ENCODE measurements around the gene PGAP6.
"Not testable (repeated sequence)": the region's sequence is repeated elsewhere in the genome, so short reads cannot be mapped to it uniquely, and the experiment has no call there.

Gene PGAP6

DNA sequence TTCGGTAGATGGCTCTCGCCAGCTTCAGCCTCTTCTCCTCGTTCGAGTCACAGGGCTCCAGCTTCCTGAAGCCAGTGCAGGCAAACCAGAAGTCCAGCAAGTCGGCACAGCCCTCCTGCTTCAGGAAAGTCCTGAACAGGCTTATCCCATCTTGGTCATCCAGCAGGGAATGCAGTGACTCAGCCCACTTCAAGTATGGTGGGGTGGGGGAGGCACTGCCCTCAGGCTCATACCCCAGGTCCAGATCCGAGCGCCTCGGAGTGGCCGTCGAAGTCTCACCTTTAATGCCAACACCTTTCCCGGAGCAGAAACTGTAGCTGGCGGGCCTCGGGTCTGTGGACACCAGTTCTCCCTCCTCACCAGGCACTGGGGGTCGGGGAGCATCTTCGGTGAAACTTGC, 35.2 kb downstream of the PGAP6 start:
- DNase-seq: no peak

DNA sequence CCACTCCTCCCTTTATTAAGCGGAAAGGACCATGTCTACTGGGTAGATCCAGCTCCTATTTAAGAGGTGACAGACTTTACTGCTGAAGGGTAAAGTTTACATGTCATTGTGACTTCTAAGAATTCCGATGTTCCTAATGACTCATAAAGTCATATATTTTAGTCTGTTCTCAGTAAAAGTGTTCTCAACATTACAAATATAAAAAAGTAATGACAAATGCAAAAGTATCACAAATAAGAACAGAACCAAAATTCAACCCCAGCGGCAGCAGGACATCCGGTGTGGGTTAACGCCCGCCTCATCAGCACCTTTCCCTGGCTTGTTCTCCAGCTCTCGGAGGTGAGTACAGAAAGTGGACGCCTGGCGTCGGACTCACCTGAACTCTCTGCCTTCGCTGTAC, 36.0 kb downstream of the PGAP6 start:
- DNase-seq: no peak

DNA sequence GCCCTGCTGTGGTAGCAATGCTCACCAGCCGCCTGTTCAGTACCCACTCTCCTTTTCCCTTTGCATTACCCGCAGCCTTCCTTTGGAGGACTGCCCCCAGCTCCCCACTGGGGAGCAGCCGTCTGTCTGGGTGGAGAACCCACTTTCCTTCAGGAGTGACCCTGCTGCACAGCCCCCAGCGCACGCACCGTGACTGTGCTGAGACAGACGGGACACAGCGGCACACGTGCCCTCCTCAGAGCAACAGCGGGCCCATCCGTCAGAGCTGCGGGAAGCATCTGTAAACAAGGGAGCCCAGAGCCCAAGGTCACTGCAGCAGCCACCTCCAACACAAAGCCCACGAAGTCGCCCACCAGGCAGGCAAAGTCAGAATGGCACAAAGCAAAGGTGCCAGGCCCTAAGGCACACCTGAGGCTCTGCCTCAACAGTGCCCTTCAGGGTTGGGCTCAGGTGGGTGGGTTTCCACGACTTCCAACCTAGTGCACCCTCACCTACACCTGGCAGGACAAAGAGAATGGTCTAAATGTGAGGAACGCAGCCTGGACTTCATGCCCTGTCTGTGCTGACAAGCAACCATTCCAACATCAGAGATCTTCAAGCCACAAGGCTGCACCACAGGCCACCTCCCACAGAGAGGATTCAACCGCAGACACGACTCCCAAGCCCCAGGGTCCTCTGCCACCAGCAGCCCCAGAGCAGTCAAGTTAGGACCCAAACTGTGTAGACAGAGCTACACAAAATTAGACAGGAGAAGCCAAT, 39.1 kb downstream of the PGAP6 start:
- no peak for DNase-seq

DNA sequence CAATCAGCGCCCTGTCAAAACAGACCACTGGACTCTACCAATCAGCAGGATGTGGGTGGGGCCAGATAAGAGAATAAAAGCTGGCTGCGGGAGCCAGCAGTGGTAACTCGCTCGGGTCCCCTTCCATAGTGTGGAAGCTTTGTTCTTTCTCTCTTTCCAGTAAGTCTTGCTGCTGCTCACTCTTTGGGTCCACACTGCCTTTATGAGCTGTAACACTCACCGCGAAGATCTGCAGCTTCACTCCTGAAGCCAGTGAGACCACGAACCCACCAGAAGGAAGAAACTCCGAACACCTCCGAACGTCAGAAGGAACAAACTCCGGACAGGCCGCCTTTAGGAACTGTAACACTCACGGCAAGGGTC, 39.8 kb downstream of the PGAP6 start:
- not testable (repeated sequence) for DNase-seq

DNA sequence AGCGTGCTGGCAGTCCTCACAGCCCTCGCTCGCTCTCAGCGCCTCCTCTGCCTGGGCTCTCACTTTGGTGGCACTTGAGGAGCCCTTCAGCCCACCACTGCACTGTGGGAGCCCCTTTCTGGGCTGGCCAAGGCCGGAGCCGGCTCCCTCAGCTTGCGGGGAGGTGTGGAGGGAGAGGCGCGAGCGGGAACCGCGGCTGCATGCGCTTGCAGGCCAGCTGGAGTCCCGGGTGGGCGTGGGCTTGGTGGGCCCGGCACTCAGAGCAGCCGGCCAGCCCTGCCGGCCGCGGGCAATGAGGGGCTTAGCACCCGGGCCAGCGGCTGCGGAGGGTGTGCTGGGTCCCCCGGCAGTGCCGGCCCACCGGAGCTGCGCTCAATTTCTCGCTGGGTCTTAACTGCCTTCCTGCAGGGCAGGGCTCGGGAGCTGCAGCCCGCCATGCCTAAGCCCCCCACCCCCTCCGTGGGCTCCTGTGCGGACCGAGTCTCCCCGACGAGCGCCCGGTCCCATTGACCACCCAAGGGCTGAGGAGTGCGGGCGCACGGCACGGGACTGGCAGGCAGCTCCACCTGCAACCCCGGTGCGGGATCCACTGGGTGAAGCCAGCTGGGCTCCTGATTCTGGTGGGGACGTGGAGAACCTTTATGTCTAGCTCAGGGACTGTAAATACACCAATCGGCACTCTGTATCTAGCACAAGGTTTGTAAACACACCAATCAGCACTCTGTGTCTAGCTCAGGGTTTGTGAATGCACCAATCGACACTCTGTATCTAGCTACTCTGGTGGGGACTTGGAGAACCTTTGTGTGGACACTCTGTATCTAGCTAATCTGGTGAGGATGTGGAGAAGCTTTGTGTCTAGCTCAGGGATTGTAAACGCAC, 40.4 kb downstream of the PGAP6 start:
- not testable (repeated sequence) for DNase-seq

DNA sequence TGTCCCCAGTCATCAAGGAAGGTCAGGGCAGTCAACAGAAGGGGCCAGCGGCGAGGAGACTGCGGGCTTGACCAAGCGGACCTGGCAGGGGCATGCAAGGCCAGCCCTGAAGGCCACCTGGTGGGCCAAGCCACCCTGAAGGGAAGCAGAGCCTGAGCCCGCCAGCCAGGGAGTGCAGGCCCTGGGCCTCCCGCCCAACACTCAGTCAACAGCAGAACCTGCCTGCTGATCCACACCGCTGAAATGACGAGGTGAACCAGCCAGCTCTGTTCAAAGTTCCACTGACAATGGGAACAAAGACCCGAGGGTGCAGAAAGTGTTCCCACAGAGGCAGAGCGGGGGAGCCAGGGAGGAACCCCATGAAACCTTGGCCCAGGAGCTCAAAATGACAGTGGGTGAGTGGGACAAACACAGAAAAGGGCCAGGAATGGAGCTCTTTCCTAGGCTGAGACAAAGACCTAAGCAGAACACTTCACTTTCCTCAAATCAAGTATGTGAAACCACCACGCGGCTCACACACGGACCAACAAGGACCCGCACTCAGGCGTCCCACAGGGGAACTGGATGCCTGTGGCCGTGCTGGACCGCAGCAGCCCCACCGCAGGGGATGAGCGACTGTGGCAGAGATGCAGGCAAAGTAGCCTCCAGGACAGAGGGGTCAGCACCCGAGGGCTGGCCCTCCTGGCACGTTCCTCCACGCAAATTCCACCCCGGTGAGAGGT, 41.2 kb downstream of the PGAP6 start:
- no peak for DNase-seq

DNA sequence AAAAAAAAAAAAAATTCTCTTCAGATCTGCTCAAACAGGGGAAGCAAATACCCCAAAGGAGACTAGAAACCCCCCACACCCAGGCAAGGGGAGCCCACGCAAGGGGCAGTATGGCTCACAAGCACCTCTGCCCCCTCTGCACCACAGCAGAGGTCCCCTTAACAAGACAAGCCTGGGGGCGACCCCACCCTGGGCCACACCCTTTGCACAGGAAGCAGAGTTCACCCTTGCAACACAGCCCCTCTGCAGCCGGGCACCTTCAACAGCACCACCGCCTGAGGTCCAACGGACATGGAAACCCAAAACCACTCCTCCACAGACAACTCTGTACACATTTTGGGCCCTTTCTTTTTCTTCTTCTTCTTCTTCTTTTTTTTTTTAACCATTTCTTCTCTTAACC, 42.1 kb downstream of the PGAP6 start:
- no peak for DNase-seq

DNA sequence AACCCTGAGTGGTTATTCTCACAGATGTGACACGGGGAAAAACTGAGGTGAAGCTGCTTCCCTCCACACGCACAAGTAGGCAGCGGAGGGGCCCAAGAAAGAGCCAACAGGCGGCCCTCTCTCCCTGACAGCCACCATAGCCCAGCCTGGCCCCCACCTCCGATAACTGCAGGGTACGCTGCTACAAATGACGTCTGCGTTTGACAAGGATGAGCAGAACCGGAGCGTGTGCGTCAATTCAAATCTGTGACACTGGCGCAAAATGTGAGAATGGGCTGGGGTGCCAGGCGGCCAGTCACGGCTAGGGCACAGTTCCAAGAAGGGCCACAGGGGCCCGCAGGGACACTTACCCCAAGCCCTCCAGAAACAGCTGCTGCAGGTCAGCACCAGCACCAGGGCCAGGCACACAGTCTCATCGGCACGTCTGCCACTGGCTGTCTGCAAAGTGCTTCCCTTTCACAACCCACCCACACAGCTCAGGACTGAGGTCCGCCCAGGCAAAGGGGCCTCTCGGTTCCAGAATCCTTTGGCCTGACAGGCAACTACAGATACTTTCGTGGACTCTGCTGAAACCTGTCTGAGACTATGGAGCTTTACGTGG, 43.7 kb downstream of the PGAP6 start:
- DNase-seq: no peak

DNA sequence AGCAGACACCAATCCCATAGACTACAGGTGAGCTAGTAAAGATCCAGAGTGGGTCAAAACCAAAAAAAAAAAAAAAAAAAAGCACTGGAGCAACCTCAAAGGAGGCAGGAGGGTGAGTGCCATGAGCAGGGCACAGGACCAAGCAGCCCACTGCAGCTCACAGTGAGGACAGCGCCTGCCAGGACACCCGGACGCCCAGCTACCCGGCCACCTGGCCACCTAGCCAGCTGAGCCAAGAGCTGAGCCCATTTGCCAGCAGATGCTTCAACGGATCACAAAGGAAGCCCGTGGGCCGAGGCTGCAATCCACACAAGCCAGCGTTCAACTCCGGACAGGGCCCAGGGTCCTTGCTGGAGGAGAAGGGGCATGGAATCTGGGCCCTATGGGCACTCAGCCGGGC, 44.3 kb downstream of the PGAP6 start:
- DNase-seq: no peak

DNA sequence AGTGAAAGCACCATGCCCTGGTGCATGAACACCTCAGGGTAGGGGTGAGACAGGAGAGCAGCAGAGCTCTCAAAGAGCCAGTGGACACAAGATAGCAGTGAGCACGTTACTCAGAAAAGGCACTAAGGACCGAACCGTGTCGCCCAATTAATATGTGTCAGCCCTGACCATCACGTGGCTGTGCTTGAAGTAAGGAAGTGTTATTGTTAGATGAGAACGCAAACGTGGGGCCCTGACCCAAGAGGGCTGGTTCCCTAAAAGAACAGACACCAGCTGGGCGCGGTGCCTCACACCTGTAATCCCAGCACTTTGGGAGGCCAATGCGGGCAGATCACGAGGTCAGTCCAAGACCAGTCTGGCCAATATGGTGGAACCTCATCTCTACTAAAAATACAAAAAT, 45.5 kb downstream of the PGAP6 start:
- DNase-seq: no peak

DNA sequence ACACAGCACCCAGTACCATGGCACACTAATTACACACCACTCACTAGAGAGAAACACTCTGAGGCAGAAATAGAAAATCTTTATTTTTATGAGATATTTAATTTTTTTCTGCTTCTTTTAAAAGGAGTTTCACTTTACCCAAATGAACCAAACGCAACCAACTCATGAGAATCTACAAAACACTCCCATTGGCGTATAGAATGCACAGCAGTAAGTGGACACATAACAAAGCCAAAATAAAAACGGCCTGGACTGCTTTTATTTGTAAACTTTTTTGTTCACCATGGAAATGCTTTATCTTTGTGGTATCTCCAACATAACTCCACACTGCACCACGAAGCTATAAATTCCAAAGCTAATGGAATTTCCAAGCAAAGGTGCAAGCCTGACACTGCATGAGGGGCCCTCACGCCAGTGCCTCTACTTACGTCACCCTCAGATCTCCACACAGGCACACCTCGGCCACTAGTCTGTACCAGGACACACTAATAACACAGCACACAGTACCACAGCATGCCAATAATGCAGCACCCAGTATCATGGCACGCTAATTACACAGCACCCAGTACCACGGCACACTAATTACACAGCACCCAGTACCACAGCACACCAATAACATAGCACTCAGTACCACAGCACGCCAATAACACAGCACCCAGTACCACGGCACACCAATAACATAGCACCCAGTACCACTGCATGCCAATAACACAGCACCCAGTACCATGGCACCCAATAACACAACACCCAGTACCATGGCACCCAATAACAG, 46.7 kb downstream of the PGAP6 start:
- not testable (repeated sequence) for DNase-seq

DNA sequence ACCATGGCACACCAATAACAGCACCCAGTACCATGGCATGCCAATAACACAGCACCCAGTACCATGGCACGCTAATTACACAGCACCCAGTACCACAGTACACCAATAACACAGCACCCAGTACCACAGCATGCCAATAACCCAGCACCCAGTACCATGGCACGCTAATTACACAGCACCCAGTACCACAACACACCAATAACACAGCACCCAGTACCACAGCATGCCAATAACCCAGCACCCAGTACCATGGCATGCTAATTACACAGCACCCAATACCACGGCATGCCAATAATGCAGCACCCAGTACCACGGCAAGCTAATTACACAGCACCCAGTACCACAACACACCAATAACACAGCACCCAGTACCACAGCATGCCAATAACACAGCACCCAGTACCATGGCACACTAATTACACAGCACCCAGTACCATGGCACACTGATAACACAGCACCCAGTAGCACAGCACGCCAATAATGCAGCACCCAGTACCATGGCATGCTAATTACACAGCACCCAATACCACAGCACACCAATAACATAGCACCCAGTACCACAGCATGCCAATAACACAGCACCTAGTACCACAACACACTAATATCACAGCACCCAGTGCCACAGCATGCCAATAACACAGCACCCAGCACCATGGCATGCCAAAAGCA, 47.5 kb downstream of the PGAP6 start:
- not testable (repeated sequence) for DNase-seq

DNA sequence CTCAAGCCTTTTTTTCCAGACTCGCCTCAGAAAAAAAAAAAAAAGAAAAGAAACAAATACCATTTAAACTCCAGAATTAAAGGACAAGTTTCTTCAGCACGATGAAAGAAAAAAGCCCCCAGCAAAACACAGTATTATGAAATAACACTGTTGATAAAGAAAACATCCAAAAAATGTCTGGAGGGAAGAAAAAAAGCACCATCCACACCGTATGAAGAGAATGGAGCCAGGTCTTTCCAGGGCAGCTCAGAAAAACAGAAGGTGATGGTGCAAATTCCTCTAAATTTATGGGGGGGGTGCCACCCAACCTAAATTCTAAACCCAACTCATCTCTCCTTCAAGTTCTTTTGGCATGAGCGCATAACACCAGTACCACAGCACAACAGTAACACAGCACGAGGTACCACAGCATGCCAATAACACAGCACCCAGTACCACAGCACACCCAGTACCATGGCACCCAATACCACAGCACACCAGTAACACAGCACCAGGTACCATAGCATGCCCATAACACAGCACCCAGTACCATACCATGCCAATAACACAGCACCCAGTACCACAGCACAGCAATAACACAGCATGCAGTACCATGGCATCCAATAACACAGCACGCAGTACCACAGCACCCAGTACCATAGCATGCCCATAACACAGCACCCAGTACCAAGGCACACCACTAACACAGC, 48.2 kb downstream of the PGAP6 start:
- DNase-seq: no peak

DNA sequence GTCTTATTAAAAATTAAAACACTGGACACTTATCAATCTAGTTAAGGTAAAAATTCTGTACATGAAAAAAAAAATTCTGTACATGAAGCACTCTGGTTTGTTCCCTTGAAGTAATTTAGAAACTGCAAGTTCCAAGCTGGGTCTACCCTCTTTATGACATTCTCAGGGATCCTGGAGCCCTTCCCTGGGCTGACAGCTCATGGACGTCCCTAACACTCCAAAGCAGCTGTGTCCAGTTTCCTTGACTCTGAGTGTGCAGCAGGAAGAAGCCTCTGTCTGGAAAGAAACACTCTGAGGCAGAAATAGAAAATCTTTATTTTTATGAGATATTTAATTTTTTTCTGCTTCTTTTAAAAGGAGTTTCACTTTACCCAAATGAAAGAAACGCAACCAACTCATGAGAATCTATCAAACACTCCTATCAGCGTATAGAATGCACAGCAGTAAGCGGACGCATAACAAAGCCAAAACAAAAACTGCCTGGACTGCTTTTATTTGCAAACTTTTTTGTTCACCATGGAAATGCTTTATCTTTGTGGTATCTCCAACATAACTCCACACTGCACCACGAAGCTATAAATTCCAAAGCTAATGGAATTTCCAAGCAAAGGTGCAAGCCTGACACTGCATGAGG, 50.5 kb downstream of the PGAP6 start:
- not testable (repeated sequence) for DNase-seq

DNA sequence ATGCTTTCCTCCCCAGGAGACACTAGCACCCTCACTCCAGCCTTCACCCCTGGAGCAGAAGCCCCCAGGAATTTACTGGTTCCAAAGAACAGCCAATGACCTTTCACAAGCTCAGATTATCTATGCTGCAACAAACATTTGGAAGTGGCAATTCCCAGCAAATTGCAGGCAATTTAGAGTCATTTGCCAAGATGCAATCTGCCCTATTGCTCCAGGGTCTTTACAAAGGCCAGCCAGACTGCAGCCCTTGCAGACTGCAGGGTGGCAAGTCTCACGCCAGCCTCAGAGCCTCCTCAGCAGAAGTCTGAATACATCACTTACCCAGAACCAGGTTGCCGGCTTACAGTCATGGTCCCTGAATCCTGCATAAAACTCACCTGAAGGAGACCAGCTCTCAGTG, 51.0 kb downstream of the PGAP6 start:
- DNase-seq: no peak

DNA sequence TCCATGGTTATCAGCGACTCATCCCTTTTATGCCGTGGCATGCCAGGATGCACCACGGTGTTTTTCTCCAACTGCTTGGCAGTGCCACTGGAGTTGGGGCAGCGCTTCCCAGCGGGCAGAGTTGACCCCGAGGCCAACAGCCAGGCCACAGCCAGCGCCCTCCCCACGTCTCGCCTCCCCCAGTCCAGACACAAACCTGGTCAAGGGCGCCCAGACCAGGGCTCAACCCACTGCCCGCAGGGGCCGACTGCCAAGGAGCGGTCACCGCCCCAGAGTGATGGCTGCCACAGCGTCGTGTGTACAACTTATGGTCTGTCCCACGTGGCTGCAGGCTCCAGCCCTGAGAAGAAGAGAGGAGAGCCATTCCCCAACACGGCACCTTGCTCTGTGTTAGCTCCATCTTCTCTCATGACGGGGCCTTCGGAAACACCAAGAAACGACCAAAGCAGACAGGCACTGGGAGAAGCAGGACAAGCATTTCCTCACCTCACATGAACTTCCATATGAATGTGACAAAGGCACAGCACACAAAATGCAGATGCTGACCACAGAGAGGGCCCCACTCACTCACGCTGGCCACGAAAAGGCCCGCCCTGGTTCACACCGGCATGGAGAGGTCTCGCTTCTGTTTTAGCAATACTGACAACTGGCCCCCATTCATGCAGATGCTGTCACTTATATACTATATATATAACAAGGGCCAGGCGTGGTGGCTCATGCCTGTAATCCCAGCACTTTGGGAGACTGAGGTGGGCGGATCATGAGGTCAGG, 56.2 kb downstream of the PGAP6 start:
- DNase-seq: no peak

DNA sequence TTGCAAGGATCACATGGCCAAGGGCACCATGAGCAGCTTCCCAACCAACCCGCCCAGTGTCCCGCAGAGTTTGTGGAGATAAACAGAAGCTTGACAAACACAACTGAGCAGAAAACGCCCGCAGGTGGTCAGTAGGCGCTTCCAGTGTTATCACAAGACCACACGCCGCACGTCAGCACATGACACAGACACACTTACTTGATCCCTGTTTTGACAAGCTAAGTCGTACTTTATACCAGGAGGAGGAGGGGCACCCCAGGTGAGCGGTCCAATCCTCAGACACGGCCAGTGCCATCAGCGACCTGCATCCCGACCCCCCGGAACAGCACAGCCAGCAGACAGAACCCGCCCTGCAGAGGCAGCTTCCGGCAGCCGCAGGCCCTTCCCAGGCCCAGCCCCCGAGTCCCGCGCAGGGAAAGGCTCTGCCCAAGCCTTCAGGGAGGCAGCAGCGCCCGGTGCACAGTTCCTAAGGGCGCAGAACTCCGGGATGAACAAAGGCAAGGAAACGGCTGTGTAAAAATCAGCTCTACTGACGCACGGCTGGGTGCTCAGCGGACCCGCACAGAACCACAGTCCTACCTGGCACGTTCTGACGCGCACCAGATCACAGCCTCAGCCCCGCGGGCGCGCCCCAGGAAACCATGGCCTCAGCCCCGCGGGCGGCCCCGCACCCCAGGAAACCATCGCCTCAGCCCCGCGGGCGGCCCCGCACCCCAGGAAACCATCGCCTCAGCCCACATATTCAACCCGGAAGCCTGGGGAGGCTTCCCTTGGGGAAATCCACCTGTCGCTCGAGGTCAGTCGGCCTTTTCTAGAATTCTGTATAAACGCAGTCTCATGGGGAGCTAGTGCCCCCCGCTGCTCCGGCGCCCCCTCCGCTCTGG, 57.1 kb downstream of the PGAP6 start:
- DNase-seq: peak; percentile 67

DNA sequence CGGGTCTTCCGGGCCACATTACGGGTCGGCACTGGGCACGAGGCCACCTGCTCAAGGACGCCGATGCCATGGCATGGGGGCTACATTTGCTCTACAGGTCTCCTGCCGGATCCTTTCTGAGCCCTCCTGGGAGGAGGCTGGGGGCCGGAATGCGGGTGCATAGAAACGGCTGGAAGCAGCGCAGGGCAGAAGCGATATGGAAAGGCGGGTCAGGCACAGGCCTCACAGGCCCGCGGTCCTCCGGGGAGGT, 57.7 kb downstream of the PGAP6 start:
- no peak for DNase-seq

DNA sequence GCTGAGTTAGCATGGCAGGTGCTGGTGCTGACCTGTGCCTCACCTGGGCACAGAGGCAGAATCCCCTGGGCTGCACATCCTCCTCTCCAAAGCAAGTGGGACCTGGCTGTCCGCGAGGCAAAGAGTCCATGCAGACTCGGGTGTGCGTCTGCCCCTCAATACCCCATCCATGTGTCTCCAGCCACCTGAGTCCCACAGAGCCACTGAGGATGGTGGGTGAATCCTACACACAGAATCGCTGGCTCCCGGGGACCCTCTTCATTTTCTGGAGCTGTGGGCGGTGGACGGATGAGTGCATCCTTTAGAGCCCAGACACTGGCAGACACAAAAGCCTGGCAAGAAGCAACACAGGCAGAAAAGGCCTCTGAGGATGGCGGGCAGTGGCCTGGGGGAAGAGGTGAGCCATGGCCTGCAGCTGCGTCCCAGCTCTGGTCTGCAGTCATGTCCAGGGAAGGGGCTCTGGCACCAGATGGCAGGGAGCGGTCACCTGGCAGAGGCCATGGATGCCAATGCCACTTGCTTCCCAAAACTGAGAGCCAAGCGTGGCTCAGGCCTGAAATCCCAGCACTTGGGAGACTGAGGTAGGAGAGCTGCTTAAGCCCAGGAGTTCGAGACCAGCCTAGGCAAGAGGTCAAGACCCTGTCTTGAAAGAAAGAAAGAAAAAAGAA, 59.2 kb downstream of the PGAP6 start:
- DNase-seq: no peak

All from activated effector memory CD4-positive, alpha-beta T cell treated with Interleukin-2 at 50 U/mL for 16 hours (primary cell).